HEK293 (cell line): Measurements from ENCODE around the gene ASCC3.

Experiments
- CTCF ChIA-PET: fragments of 350-600 bp; formaldehyde crosslinking; extraction: SDS; loops from one replicate; lab custom pipeline; 2021; ENCODE audit warnings: antibody characterized with exemption; lab: Yijun Ruan, JAX
- POLR2A ChIA-PET: fragments of 300-600 bp; formaldehyde crosslinking; extraction: SDS; loops from one replicate; lab custom pipeline; 2020; ENCODE audit warnings: antibody characterized with exemption, inconsistent platforms; lab: Yijun Ruan, JAX
- H3K27ac ChIP-seq: fragments of 200-500 bp; sonication (Bioruptor generic); 2 replicates; pipeline ENCODE4 v1.5.1; 2014; ENCODE audit warnings: low read depth, low read length, control low read depth, inconsistent platforms; ENCODE audit errors: extremely low read depth
- H3K36me3 ChIP-seq, 2 experiments: fragments of 200-500 bp in 1 of 2; sonication (Bioruptor generic) in 1 of 2; 1 replicate in 1 of 2; 2 replicates in 1 of 2; pipeline ENCODE4 v1.5.1; 2014 to 2017; ENCODE audit warnings: inconsistent platforms in 2 of 2, low read length in 2 of 2; ENCODE audit not compliant: control insufficient read depth in 2 of 2, insufficient read depth in 1 of 2
- H3K4me1 ChIP-seq: fragments of 200-500 bp; sonication (Bioruptor generic); 2 replicates; pipeline ENCODE4 v1.5.1; 2014; ENCODE audit warnings: mild to moderate bottlenecking, low read length, inconsistent platforms; ENCODE audit not compliant: control insufficient read depth, insufficient read depth
- H3K4me3 ChIP-seq: 2 replicates; pipeline ENCODE4 v1.5.1; 2011; ENCODE audit warnings: low read depth, mild to moderate bottlenecking, control low read depth, low read length, moderate library complexity
- H3K9me3 ChIP-seq: fragments of 200-500 bp; sonication (Bioruptor generic); 2 replicates; pipeline ENCODE4 v1.5.1; 2014; ENCODE audit warnings: low read depth, low read length, inconsistent platforms; ENCODE audit not compliant: control insufficient read depth, insufficient read depth
- BCL11A ChIP-seq: fragments of 450-650 bp; formaldehyde crosslinking; IDR thresholded peaks from 2 replicates; pipeline ENCODE4 v1.5.1; 2016; ENCODE audit warnings: low read depth, missing biosample characterization, missing genetic modification characterization
- GLI2 ChIP-seq: fragments of 450-650 bp; formaldehyde crosslinking; IDR thresholded peaks from 2 replicates; pipeline ENCODE4; 2017; ENCODE audit warnings: missing biosample characterization, missing genetic modification characterization, low read depth, borderline replicate concordance
- PRDM1 ChIP-seq: fragments of 450-650 bp; formaldehyde crosslinking; IDR thresholded peaks from 2 replicates; pipeline ENCODE4; 2016; ENCODE audit warnings: missing biosample characterization, missing genetic modification characterization
- WT1 ChIP-seq: fragments of 450-650 bp; formaldehyde crosslinking; IDR thresholded peaks from 2 replicates; pipeline ENCODE4 v1.5.1; 2016; ENCODE audit warnings: missing biosample characterization, missing genetic modification characterization
- ZBTB17 ChIP-seq: fragments of 450-650 bp; formaldehyde crosslinking; IDR thresholded peaks from 2 replicates; pipeline ENCODE4 v1.5.1; 2016; ENCODE audit warnings: missing biosample characterization, missing genetic modification characterization
- ZBTB21 ChIP-seq: fragments of 450-650 bp; formaldehyde crosslinking; IDR thresholded peaks from 2 replicates; pipeline ENCODE4 v1.5.1; 2017; ENCODE audit warnings: missing biosample characterization, missing genetic modification characterization
- ZFP69B ChIP-seq: fragments of 450-650 bp; formaldehyde crosslinking; IDR thresholded peaks from 2 replicates; pipeline ENCODE4 v1.5.1; 2016; ENCODE audit warnings: missing biosample characterization, missing genetic modification characterization
- ZNF10 ChIP-seq: fragments of 450-650 bp; formaldehyde crosslinking; IDR thresholded peaks from 2 replicates; pipeline ENCODE4 v1.5.1; 2017; ENCODE audit warnings: missing biosample characterization, missing genetic modification characterization
- ZNF169 ChIP-seq: fragments of 450-650 bp; formaldehyde crosslinking; IDR thresholded peaks from 2 replicates; pipeline ENCODE4 v1.5.1; 2016; ENCODE audit warnings: missing biosample characterization, missing genetic modification characterization
- ZNF221 ChIP-seq: fragments of 450-650 bp; formaldehyde crosslinking; IDR thresholded peaks from 2 replicates; pipeline ENCODE4 v1.5.1; 2017; ENCODE audit warnings: missing biosample characterization, missing genetic modification characterization, borderline replicate concordance
- ZNF223 ChIP-seq: fragments of 450-650 bp; formaldehyde crosslinking; IDR thresholded peaks from 2 replicates; pipeline ENCODE4 v1.5.1; 2016; ENCODE audit warnings: missing biosample characterization, missing genetic modification characterization
- ZNF239 ChIP-seq: fragments of 450-650 bp; formaldehyde crosslinking; IDR thresholded peaks from 2 replicates; pipeline ENCODE4 v1.5.1; 2016; ENCODE audit warnings: missing biosample characterization, missing genetic modification characterization
- ZNF366 ChIP-seq: fragments of 450-650 bp; formaldehyde crosslinking; conservative IDR thresholded peaks from 2 replicates; pipeline ENCODE4 v1.5.1; 2016; ENCODE audit warnings: missing biosample characterization, missing genetic modification characterization
- ZNF621 ChIP-seq: fragments of 450-650 bp; formaldehyde crosslinking; IDR thresholded peaks from 2 replicates; pipeline ENCODE4 v1.5.1; 2017; ENCODE audit warnings: missing biosample characterization, missing genetic modification characterization
- ZNF654 ChIP-seq: fragments of 450-650 bp; formaldehyde crosslinking; IDR thresholded peaks from 2 replicates; pipeline ENCODE4 v1.5.1; 2016; ENCODE audit warnings: low read depth, missing biosample characterization, missing genetic modification characterization
- ZNF830 ChIP-seq: fragments of 450-650 bp; IDR thresholded peaks from 2 replicates; pipeline ENCODE4 v1.5.0; 2018; ENCODE audit warnings: missing biosample characterization, missing genetic modification characterization, low read depth, mild to moderate bottlenecking, moderate library complexity
- TF ChIP-seq, protein P1 (sequence below): fragments of 450-650 bp; formaldehyde crosslinking; IDR thresholded peaks from 2 replicates; pipeline ENCODE4 v1.5.1; 2017; ENCODE audit warnings: missing biosample characterization, missing genetic modification characterization
- TF ChIP-seq, protein P2 (sequence below): sonication (generic); formaldehyde crosslinking; IDR thresholded peaks from 2 replicates; pipeline ENCODE4 v1.8.1; 2022; ENCODE audit warnings: mild to moderate bottlenecking, moderate library complexity, missing genetic modification reagents
- TF ChIP-seq, protein P3 (sequence below): fragments of 450-650 bp; formaldehyde crosslinking; IDR thresholded peaks from 2 replicates; pipeline ENCODE4 v1.5.1; 2016; ENCODE audit warnings: missing biosample characterization, missing genetic modification characterization
- TF ChIP-seq, protein P4 (sequence below): fragments of 450-650 bp; IDR thresholded peaks from 2 replicates; pipeline ENCODE4 v1.5.1; 2018; ENCODE audit warnings: missing biosample characterization, missing genetic modification characterization
- TF ChIP-seq, protein P5 (sequence below): fragments of 450-650 bp; formaldehyde crosslinking; IDR thresholded peaks from 2 replicates; pipeline ENCODE4 v1.5.1; 2016; ENCODE audit warnings: missing biosample characterization, missing genetic modification characterization

The ASCC3 gene

DNA sequence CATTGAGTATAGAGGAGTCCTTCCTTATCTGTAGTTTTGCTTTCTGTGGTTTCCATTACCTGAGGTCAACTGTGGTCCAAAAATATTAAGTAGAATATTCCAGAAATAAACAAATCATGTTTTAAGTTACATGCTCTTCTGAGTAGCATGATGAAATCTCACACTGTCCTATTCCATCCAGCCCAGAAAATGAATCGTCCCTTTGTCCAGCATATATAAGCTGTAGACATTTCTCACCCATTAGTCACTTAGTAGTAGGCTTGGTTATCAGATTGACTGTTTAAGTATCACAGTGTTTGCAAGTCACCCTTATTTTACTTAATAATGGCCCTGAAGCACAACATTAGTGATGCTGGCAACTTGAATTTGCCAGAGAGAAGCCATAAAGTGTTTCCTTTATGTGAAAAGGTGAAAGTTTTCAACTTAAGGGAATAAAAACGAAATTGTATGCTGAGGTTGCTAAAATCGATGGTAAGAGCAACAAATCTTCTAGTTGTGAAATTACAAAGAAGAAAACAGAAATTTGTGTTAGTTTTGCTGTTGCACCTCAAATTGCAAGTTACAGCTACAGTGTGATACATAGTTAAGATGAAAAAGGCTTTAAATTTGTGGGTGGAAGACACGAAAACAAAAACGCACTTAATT, 217.8 kb downstream of the ASCC3 start:
- CTCF ChIA-PET, result interaction anchor here (0.5 to 5.1 kb wide), 43 partner anchors 7 to 1358 kb away, joined by 3 to 44 read pairs (median 4); no protein-coding TSS in a partner anchor
- TF ChIP-seq WT1 (tag by site-specific recombination) (no peak), GLI2 (tag by site-specific recombination) (no peak), ZFP69B (no peak)
- POLR2A ChIA-PET, result no interaction called here
- H3K4me1 ChIP-seq, result no peaks in the 10 kb centered on the region
- no peak overlapping the region for H3K27ac ChIP-seq
- H3K36me3 ChIP-seq, result peaks cover 0 to 9% of the 10 kb centered on the region in 2 experiments; a peak in 1 of 3 replicates
- H3K4me3 ChIP-seq, result no peak overlapping the region
- no peaks in the 10 kb centered on the region for H3K9me3 ChIP-seq

DNA sequence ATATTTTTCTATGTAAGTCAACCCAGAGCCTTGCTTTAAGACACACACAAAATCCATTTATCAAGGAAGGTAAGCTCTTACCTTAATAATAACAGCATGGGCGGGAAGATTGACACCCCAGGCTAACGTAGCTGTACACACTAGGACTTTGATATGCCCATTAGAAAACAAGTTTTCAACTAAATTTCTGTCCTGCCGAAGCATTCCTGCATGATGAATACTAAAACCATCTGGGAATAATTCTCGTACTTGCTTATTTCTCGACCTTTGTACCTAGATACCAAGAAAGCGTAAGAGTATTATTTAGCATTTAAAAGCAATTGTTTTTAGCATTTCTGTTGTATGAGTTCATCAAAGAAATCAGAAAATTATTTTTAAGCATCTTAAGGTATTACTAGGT, 218.9 kb downstream of the ASCC3 start:
- CTCF ChIA-PET, result interaction anchor here (2.5 to 5.1 kb wide), 4 partner anchors 16 to 555 kb away, joined by 11 to 44 read pairs (median 40); no protein-coding TSS in a partner anchor

DNA sequence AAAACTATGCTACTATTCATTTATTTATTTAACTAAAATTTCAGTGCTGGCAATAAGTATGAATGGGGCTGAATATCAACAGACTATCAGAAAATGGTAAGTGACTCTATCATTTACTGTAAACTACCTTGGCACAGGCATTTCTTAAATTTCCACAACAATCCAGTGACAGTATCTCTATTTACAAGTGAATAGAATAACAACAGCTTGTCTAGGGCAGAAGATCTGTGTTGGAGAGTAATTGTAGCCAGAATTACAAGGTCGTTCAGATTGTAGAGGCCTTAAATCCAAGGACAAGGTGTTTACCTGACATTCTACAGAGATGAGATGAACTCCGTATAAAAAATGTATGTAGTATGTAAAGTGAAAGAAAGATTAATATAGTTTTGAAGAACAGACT, 222.6 kb downstream of the ASCC3 start:
- Histone ChIP-seq H3K9me3 (no peaks in the 10 kb centered on the region), H3K27ac (no peak overlapping the region), H3K36me3 (peaks cover 0 to 16% of the 10 kb centered on the region in 2 experiments; a peak in 1 of 3 replicates), H3K4me3 (no peak overlapping the region), H3K4me1 (no peaks in the 10 kb centered on the region)
- POLR2A ChIA-PET, result no interaction called here
- CTCF ChIA-PET, result interaction anchor here (0.6 to 2.9 kb wide), 8 partner anchors 185 to 791 kb away, joined by 3 to 22 read pairs (median 7); no protein-coding TSS in a partner anchor
- TF ChIP-seq ZNF223 (tag by site-specific recombination) (no peak), ZNF621 (tag by site-specific recombination) (no peak), GLI2 (tag by site-specific recombination) (no peak), ZNF239 (no peak), BCL11A (tag by site-specific recombination) (no peak), ZNF366 (tag by site-specific recombination) (no peak), ZNF830 (tag by site-specific recombination) (no peak), ZBTB21 (no peak), ZNF10 (no peak), ZNF221 (tag by site-specific recombination) (no peak)
- TF ChIP-seq, protein P1, sequence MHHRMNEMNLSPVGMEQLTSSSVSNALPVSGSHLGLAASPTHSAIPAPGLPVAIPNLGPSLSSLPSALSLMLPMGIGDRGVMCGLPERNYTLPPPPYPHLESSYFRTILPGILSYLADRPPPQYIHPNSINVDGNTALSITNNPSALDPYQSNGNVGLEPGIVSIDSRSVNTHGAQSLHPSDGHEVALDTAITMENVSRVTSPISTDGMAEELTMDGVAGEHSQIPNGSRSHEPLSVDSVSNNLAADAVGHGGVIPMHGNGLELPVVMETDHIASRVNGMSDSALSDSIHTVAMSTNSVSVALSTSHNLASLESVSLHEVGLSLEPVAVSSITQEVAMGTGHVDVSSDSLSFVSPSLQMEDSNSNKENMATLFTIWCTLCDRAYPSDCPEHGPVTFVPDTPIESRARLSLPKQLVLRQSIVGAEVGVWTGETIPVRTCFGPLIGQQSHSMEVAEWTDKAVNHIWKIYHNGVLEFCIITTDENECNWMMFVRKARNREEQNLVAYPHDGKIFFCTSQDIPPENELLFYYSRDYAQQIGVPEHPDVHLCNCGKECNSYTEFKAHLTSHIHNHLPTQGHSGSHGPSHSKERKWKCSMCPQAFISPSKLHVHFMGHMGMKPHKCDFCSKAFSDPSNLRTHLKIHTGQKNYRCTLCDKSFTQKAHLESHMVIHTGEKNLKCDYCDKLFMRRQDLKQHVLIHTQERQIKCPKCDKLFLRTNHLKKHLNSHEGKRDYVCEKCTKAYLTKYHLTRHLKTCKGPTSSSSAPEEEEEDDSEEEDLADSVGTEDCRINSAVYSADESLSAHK (tag by site-specific recombination), result no peak
- TF ChIP-seq, protein P2, sequence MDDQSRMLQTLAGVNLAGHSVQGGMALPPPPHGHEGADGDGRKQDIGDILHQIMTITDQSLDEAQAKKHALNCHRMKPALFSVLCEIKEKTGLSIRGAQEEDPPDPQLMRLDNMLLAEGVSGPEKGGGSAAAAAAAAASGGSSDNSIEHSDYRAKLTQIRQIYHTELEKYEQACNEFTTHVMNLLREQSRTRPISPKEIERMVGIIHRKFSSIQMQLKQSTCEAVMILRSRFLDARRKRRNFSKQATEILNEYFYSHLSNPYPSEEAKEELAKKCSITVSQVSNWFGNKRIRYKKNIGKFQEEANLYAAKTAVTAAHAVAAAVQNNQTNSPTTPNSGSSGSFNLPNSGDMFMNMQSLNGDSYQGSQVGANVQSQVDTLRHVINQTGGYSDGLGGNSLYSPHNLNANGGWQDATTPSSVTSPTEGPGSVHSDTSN, result no peak
- TF ChIP-seq, protein P3, sequence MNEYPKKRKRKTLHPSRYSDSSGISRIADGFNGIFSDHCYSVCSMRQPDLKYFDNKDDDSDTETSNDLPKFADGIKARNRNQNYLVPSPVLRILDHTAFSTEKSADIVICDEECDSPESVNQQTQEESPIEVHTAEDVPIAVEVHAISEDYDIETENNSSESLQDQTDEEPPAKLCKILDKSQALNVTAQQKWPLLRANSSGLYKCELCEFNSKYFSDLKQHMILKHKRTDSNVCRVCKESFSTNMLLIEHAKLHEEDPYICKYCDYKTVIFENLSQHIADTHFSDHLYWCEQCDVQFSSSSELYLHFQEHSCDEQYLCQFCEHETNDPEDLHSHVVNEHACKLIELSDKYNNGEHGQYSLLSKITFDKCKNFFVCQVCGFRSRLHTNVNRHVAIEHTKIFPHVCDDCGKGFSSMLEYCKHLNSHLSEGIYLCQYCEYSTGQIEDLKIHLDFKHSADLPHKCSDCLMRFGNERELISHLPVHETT (tag by site-specific recombination), result no peak
- TF ChIP-seq, protein P4, sequence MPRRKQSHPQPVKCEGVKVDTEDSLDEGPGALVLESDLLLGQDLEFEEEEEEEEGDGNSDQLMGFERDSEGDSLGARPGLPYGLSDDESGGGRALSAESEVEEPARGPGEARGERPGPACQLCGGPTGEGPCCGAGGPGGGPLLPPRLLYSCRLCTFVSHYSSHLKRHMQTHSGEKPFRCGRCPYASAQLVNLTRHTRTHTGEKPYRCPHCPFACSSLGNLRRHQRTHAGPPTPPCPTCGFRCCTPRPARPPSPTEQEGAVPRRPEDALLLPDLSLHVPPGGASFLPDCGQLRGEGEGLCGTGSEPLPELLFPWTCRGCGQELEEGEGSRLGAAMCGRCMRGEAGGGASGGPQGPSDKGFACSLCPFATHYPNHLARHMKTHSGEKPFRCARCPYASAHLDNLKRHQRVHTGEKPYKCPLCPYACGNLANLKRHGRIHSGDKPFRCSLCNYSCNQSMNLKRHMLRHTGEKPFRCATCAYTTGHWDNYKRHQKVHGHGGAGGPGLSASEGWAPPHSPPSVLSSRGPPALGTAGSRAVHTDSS, result no peak

More for the DNA sequence above, 218.9 kb downstream of the ASCC3 start:
- peaks cover 0 to 9% of the 10 kb centered on the region in 2 experiments; a peak in 1 of 3 replicates for H3K36me3 ChIP-seq
- no peaks in the 10 kb centered on the region for H3K4me1 ChIP-seq
- POLR2A ChIA-PET, result no interaction called here
- TF ChIP-seq ZNF654, result no peak
- TF ChIP-seq, protein P5, sequence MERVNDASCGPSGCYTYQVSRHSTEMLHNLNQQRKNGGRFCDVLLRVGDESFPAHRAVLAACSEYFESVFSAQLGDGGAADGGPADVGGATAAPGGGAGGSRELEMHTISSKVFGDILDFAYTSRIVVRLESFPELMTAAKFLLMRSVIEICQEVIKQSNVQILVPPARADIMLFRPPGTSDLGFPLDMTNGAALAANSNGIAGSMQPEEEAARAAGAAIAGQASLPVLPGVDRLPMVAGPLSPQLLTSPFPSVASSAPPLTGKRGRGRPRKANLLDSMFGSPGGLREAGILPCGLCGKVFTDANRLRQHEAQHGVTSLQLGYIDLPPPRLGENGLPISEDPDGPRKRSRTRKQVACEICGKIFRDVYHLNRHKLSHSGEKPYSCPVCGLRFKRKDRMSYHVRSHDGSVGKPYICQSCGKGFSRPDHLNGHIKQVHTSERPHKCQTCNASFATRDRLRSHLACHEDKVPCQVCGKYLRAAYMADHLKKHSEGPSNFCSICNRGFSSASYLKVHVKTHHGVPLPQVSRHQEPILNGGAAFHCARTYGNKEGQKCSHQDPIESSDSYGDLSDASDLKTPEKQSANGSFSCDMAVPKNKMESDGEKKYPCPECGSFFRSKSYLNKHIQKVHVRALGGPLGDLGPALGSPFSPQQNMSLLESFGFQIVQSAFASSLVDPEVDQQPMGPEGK (tag by site-specific recombination), result no peak
- no peak for TF ChIP-seq PRDM1
- no peak for TF ChIP-seq ZNF169 (tag by site-specific recombination)
- TF ChIP-seq ZBTB17 (tag by site-specific recombination), result no peak
- H3K4me3 ChIP-seq, result no peak overlapping the region
- no peak overlapping the region for H3K27ac ChIP-seq
- H3K9me3 ChIP-seq, result no peaks in the 10 kb centered on the region
